ENCODE measurements around the gene GJD4. TPM values are rescaled to one million over a fixed set of nuclear protein-coding genes. Genes with fewer than 3 reads are reported as not detected.
A peak's percentile ranks its signal among the peaks of the same experiment; 100 is the strongest.

Gene GJD4
- total RNA-seq, 1 experiment from 2014 or later, result 0.33 TPM

DNA sequence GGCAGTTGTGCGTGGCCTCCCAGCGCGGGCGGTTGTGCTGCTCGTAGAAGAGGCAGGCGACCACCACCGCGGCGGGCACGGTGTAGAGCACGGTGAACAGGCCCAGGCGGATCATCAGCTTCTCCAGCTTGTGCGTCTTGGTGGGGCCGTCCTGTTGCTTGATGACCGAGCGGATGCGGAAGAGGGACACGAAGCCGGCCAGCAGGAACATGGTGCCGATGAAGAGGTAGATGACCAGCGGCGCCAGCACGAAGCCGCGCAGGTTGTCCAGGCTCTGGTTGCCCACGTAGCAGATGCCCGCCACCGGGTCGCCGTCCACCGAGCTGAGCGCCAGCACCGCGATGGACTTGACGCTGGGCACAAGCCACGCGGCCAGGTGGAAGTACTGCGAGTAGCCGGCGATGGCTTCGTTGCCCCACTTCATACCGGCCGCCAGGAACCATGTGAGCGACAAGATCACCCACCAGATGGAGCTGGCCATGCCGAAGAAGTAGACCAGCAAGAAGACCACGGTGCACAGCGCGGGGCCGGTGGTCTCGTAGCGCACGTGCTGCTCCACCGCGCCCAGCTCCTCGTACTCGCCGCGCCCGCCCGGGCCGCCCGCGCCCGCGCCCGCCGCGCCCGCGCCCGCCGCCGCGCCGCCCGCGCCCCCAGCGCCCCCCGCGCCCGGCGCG lies 34.7 kb downstream of the GJD4 start:
- CTCF ChIA-PET, result interaction anchor here (0.6 to 4.0 kb wide), 6 partner anchors 26 to 1241 kb away, joined by 3 to 36 read pairs (median 12); no protein-coding TSS in a partner anchor
- peaks cover 32% of the 10 kb centered on the region for H4K20me1 ChIP-seq (ENCODE audit: low read length)
- DNase-seq (peak; percentile 81), ATAC-seq (no peak)
- H3K4me2 ChIP-seq (ENCODE audit: low read length), result peak overlapping the region; percentile 83
- H3K79me2 ChIP-seq (ENCODE audit: low read length), result peaks cover 59% of the 10 kb centered on the region
- H3K27ac ChIP-seq (ENCODE audit: low read length), result peak overlapping the region; percentile 46
- H3K27me3 ChIP-seq (ENCODE audit: low read length), result no peaks in the 10 kb centered on the region
- H3K9me3 ChIP-seq (ENCODE audit: low read length), result no peaks in the 10 kb centered on the region
- intact Hi-C loops (cut with micrococcal nuclease), result loop anchor here (1.0 to 10.0 kb wide), 4 partner anchors 615 to 1139 kb away; no protein-coding TSS in a partner anchor
- peaks cover 52% of the 10 kb centered on the region for H3K4me1 ChIP-seq (ENCODE audit: insufficient read depth, low read length)
- H3K4me3 ChIP-seq (ENCODE audit: low read length), result peak overlapping the region; percentile 70
- no peaks in the 10 kb centered on the region for H3K9me2 ChIP-seq (replicated peaks; ENCODE audit: low read length)
- no TSS peak for BruUV-seq (replicated peaks)
- peak overlapping the region; percentile 71 for H3K9ac ChIP-seq (ENCODE audit: low read length)
- H3K36me3 ChIP-seq (ENCODE audit: low read depth, low read length), result peaks cover 14% of the 10 kb centered on the region
- POLR2A ChIA-PET (ENCODE audit: unreplicated experiment), result interaction anchor here (0.6 kb wide), 3 partner anchors 783 to 1119 kb away, joined by 3 to 9 read pairs (median 3); no protein-coding TSS in a partner anchor
- TF ChIP-seq CTCF (conservative IDR thresholded peaks at IDR 0.05; ENCODE audit: low read depth, low read length), result peak; percentile 39
- TF ChIP-seq EZH2phosphoT487 (IDR thresholded peaks at IDR 0.05; ENCODE audit: borderline replicate concordance, low read length), result no peak
- H3F3A ChIP-seq (ENCODE audit: low read length, unreplicated experiment), result peaks cover 30% of the 10 kb centered on the region
- peak overlapping the region; percentile 11; the same call in 1 of the 2 replicates for H2AFZ ChIP-seq (ENCODE audit: low read length)

GRCh38 chr10:35640474-35640873 lies 35.3 kb downstream of the GJD4 start:
- intact Hi-C loops (cut with micrococcal nuclease), result loop anchor here (1.0 kb wide), 1 partner anchor 1139 kb away; no protein-coding TSS in a partner anchor
- peak overlapping the region; percentile 83 for H3K4me2 ChIP-seq (ENCODE audit: low read length)
- ATAC-seq (peak; percentile 1), DNase-seq (peak; percentile 94)
- peaks cover 32% of the 10 kb centered on the region for H4K20me1 ChIP-seq (ENCODE audit: low read length)
- H3K4me1 ChIP-seq (ENCODE audit: insufficient read depth, low read length), result peaks cover 47% of the 10 kb centered on the region
- ChIA-PET POLR2A (ENCODE audit: unreplicated experiment) (interaction anchor here (0.6 to 0.7 kb wide), 6 partner anchors 216 to 1151 kb away, joined by 3 read pairs; no protein-coding TSS in a partner anchor), CTCF (interaction anchor here (0.7 to 4.0 kb wide), 2 partner anchors 485 to 1085 kb away, joined by 3 to 36 read pairs; no protein-coding TSS in a partner anchor)
- H2AFZ ChIP-seq (ENCODE audit: low read length), result no peak overlapping the region
- peaks cover 33% of the 10 kb centered on the region for H3F3A ChIP-seq (ENCODE audit: low read length, unreplicated experiment)
- no peaks in the 10 kb centered on the region for H3K27me3 ChIP-seq (ENCODE audit: low read length)
- no peaks in the 10 kb centered on the region for H3K9me3 ChIP-seq (ENCODE audit: low read length)
- no peak for TF ChIP-seq EZH2 (IDR thresholded peaks at IDR 0.05; ENCODE audit: low read length, unreplicated experiment)
- peak; percentile 51 for TF ChIP-seq CTCF (conservative IDR thresholded peaks at IDR 0.05; ENCODE audit: low read depth, low read length)
- H3K36me3 ChIP-seq (ENCODE audit: low read depth, low read length), result peaks cover 14% of the 10 kb centered on the region
- H3K27ac ChIP-seq (ENCODE audit: low read length), result peak overlapping the region; percentile 46
- no peaks in the 10 kb centered on the region for H3K9me2 ChIP-seq (replicated peaks; ENCODE audit: low read length)
- no TSS peak for BruUV-seq (replicated peaks)
- H3K79me2 ChIP-seq (ENCODE audit: low read length), result peaks cover 59% of the 10 kb centered on the region
- peak overlapping the region; percentile 70 for H3K4me3 ChIP-seq (ENCODE audit: low read length)
- H3K9ac ChIP-seq (ENCODE audit: low read length), result peak overlapping the region; percentile 71
